Esophagus muscularis mucosa (tissue), 3 donors: ENCODE data around the gene PSTK.

Experiments
- POLR2AphosphoS5 ChIP-seq, 2 donors: sonication (generic); formaldehyde crosslinking; IDR thresholded peaks; one replicate each; pipeline ENCODE4 v1.6.1; 2017; ENCODE audit warnings: antibody characterized with exemption in 2 of 2
- TF ChIP-seq, protein P1 (sequence below), 3 experiments: fragments of 200-600 bp in 2 of 3; fragments of 450-650 bp in 1 of 3; sonication (generic) in 2 of 3; IDR thresholded peaks; one replicate each; pipeline ENCODE4 v1.5.1; 2017 to 2019; ENCODE audit warnings: antibody characterized with exemption in 3 of 3, mild to moderate bottlenecking in 2 of 3, moderate library complexity in 1 of 3

DNA sequence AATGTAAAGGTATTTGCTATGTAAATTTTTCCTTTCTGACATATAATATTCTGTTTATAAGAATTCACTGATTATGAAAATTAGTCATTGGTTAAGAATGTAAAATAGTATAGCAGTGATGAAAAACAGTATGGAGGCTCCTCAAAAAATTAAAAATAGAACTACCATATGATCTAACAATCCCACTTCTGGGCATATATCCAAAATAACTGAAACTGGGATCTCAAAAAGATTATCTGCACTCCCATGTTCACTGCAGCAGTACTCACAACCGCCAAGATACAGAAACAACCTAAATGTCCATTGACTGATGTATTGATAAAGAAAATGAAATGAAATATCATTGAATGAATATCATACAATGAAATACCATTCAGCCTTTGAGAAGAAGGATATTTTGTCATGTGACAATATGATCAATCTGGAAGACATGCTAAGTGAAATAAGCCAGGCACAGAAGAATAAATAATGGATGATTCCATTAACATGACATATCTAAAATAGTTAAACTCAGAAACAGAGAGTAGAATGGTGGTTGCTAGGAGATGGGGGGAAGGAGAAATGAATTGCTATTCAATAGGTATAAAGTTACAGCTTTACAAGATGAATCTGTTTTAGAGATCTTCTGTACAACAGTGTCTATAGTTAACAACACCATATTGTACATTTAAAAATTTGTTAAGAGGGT, 40.2 kb upstream of the PSTK start:
- TF ChIP-seq POLR2AphosphoS5 (IDR thresholded peaks at IDR 0.05) = no peak
- TF ChIP-seq, protein P1, sequence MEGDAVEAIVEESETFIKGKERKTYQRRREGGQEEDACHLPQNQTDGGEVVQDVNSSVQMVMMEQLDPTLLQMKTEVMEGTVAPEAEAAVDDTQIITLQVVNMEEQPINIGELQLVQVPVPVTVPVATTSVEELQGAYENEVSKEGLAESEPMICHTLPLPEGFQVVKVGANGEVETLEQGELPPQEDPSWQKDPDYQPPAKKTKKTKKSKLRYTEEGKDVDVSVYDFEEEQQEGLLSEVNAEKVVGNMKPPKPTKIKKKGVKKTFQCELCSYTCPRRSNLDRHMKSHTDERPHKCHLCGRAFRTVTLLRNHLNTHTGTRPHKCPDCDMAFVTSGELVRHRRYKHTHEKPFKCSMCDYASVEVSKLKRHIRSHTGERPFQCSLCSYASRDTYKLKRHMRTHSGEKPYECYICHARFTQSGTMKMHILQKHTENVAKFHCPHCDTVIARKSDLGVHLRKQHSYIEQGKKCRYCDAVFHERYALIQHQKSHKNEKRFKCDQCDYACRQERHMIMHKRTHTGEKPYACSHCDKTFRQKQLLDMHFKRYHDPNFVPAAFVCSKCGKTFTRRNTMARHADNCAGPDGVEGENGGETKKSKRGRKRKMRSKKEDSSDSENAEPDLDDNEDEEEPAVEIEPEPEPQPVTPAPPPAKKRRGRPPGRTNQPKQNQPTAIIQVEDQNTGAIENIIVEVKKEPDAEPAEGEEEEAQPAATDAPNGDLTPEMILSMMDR (IDR thresholded peaks at IDR 0.05) = no peak
